Measurements from ENCODE around the gene SEC61B.

The SEC61B gene

GRCh38 chr9:99221621-99222415, at the start of gene SEC61B, which contains the start of gene ALG2:
SEC61B (plus strand) TSS chr9:99222282; CDS start chr9:99222364, 82 bp downstream.
ALG2 (minus strand) TSS chr9:99221942; CDS start chr9:99221894, 48 bp downstream.
- no peak for TF ChIP-seq CTCF (IDR thresholded peaks at IDR 0.05; ENCODE audit: extremely low read depth, missing control alignments)
- peak; percentile 96 for DNase-seq (ENCODE audit: low spot score)

GRCh38 chr9:99173570-99174504, 48.2 kb upstream of the SEC61B start:
- peak; percentile 34 for DNase-seq (ENCODE audit: low spot score)
- TF ChIP-seq CTCF (IDR thresholded peaks at IDR 0.05; ENCODE audit: extremely low read depth, missing control alignments), result no peak

GRCh38 chr9:99176527-99177013, 45.5 kb upstream of the SEC61B start:
- no peak for TF ChIP-seq CTCF (IDR thresholded peaks at IDR 0.05; ENCODE audit: extremely low read depth, missing control alignments)
- DNase-seq (ENCODE audit: low spot score), result no peak

GRCh38 chr9:99177576-99178366, 44.3 kb upstream of the SEC61B start:
- TF ChIP-seq CTCF (IDR thresholded peaks at IDR 0.05; ENCODE audit: extremely low read depth, missing control alignments), result no peak
- DNase-seq (ENCODE audit: low spot score), result no peak

- no peak for DNase-seq (ENCODE audit: low spot score)
- no peak for TF ChIP-seq CTCF (IDR thresholded peaks at IDR 0.05; ENCODE audit: extremely low read depth, missing control alignments)
Observed at GRCh38 chr9:99178912-99179872, 42.9 kb upstream of the SEC61B start.

GRCh38 chr9:99180199-99180598, 41.9 kb upstream of the SEC61B start:
- DNase-seq (ENCODE audit: low spot score), result peak; percentile 55
- TF ChIP-seq CTCF (IDR thresholded peaks at IDR 0.05; ENCODE audit: extremely low read depth, missing control alignments), result no peak

Measured in GM20000 (cell line).